Measurements from ENCODE around the gene EFCAB7. TPM values are rescaled to one million over a fixed set of nuclear protein-coding genes. Genes with fewer than 3 reads are reported as not detected.

Gene EFCAB7
- total RNA-seq, 3 donors from 2014 or later: 5.6 to 15.1 (median 12.5) TPM

- Histone ChIP-seq H3K4me1 (no peaks in the 10 kb centered on the region), H3K27me3 (no peaks in the 10 kb centered on the region), H3K4me3 (no peak overlapping the region), H3K9me3 (no peaks in the 10 kb centered on the region), H3K36me3 (no peaks in the 10 kb centered on the region), H3K27ac (no peak overlapping the region)
- intact Hi-C loops (cut with DNase I; ENCODE audit: low total_unique reads): no loop called here
- TF ChIP-seq POLR2A (IDR thresholded peaks at IDR 0.05): no peak
- DNase-seq (ENCODE audit: low spot score in 2 of 2): no peak
Observed at GRCh38 chr1:63611231-63611630, 87.9 kb downstream of the EFCAB7 start.

GRCh38 chr1:63612564-63612963 lies 89.2 kb downstream of the EFCAB7 start:
- Histone ChIP-seq H3K9me3 (no peaks in the 10 kb centered on the region), H3K27me3 (no peaks in the 10 kb centered on the region), H3K4me1 (no peaks in the 10 kb centered on the region), H3K4me3 (no peak overlapping the region), H3K27ac (peak overlapping the region; percentile 63 to 65), H3K36me3 (no peaks in the 10 kb centered on the region)
- intact Hi-C loops (cut with DNase I; ENCODE audit: low total_unique reads): no loop called here
- TF ChIP-seq POLR2AphosphoS5 (IDR thresholded peaks at IDR 0.05) (peak in 1 of 3 donors; percentile 39), POLR2A (IDR thresholded peaks at IDR 0.05) (no peak)
- peak in 1 of 2 donors; percentile 31 for DNase-seq (ENCODE audit: low spot score in 2 of 2)

GRCh38 chr1:63612971-63613370 lies 89.6 kb downstream of the EFCAB7 start:
- DNase-seq (ENCODE audit: low spot score in 2 of 2): no peak
- Histone ChIP-seq H3K27ac (peak overlapping the region; percentile 63 to 65), H3K36me3 (no peaks in the 10 kb centered on the region), H3K4me1 (no peaks in the 10 kb centered on the region), H3K27me3 (no peaks in the 10 kb centered on the region), H3K9me3 (no peaks in the 10 kb centered on the region), H3K4me3 (no peak overlapping the region)
- no peak for TF ChIP-seq CTCF (IDR thresholded peaks at IDR 0.05)
- TF ChIP-seq POLR2AphosphoS5 (IDR thresholded peaks at IDR 0.05): no peak
- TF ChIP-seq POLR2A (IDR thresholded peaks at IDR 0.05): no peak
- intact Hi-C loops (cut with DNase I; ENCODE audit: low total_unique reads): no loop called here

GRCh38 chr1:63615768-63616420 lies 92.6 kb downstream of the EFCAB7 start:
- Histone ChIP-seq H3K36me3 (no peaks in the 10 kb centered on the region), H3K4me3 (no peak overlapping the region), H3K4me1 (no peaks in the 10 kb centered on the region), H3K9me3 (no peaks in the 10 kb centered on the region), H3K27me3 (no peaks in the 10 kb centered on the region), H3K27ac (no peak overlapping the region)
- TF ChIP-seq POLR2AphosphoS5 (IDR thresholded peaks at IDR 0.05) (no peak), CTCF (IDR thresholded peaks at IDR 0.05) (peak; percentile 84 to 93 (median 89))
- peak in 1 of 2 donors; percentile 59 for DNase-seq (ENCODE audit: low spot score in 2 of 2)
- intact Hi-C loops (cut with DNase I; ENCODE audit: low total_unique reads): no loop called here

GRCh38 chr1:63617450-63617849 lies 94.1 kb downstream of the EFCAB7 start:
- Histone ChIP-seq H3K36me3 (no peaks in the 10 kb centered on the region), H3K9me3 (no peaks in the 10 kb centered on the region), H3K4me1 (no peaks in the 10 kb centered on the region), H3K4me3 (no peak overlapping the region), H3K27me3 (no peaks in the 10 kb centered on the region), H3K27ac (no peak overlapping the region)
- intact Hi-C loops (cut with DNase I; ENCODE audit: low total_unique reads): no loop called here
- DNase-seq (ENCODE audit: low spot score in 2 of 2): no peak
- no peak for TF ChIP-seq POLR2A (IDR thresholded peaks at IDR 0.05)
- no peak for TF ChIP-seq POLR2AphosphoS5 (IDR thresholded peaks at IDR 0.05)
- no peak for TF ChIP-seq CTCF (IDR thresholded peaks at IDR 0.05)

- Histone ChIP-seq H3K4me3 (no peak overlapping the region), H3K27ac (no peak overlapping the region), H3K27me3 (no peaks in the 10 kb centered on the region), H3K4me1 (no peaks in the 10 kb centered on the region), H3K36me3 (no peaks in the 10 kb centered on the region), H3K9me3 (no peaks in the 10 kb centered on the region)
- TF ChIP-seq CTCF (IDR thresholded peaks at IDR 0.05): no peak
- TF ChIP-seq POLR2AphosphoS5 (IDR thresholded peaks at IDR 0.05): no peak
- no peak for DNase-seq (ENCODE audit: low spot score in 2 of 2)
- intact Hi-C loops (cut with DNase I; ENCODE audit: low total_unique reads): no loop called here
Observed at GRCh38 chr1:63618011-63618410, 94.7 kb downstream of the EFCAB7 start.

Measured in breast epithelium (tissue), 4 donors.